HFFc6 (cell line): ENCODE data around the gene S100A16. TPM values are rescaled to one million over a fixed set of nuclear protein-coding genes. Genes with fewer than 3 reads are reported as not detected.

Experiments
- DNase-seq: peaks from one replicate; pipeline ENCODE4 v3.0.0-alpha.2; 2018
- H3K27ac Mint-ChIP-seq: 2 replicates; pipeline ENCODE4 v1.8.0; 2020; ENCODE audit warnings: mild to moderate bottlenecking, mixed read lengths
- H3K27me3 Mint-ChIP-seq: 2 replicates; pipeline ENCODE4 v1.8.0; 2021; ENCODE audit warnings: mild to moderate bottlenecking, moderate library complexity, mixed read lengths; ENCODE audit not compliant: insufficient read depth
- H3K36me3 Mint-ChIP-seq: 2 replicates; pipeline ENCODE4 v1.8.0; 2021; ENCODE audit warnings: low read depth, mixed read lengths
- H3K4me1 Mint-ChIP-seq: 2 replicates; pipeline ENCODE4 v1.8.0; 2020; ENCODE audit warnings: low read depth, mixed read lengths
- H3K4me3 Mint-ChIP-seq: 2 replicates; pipeline ENCODE4 v1.8.0; 2020; ENCODE audit warnings: mild to moderate bottlenecking, moderate library complexity, mixed read lengths
- H3K9me3 Mint-ChIP-seq: 2 replicates; pipeline ENCODE4 v1.8.0; 2020; ENCODE audit warnings: mild to moderate bottlenecking, mixed read lengths
- CTCF ChIP-seq: fragments of 200-600 bp; sonication (generic); IDR thresholded peaks from 2 replicates; pipeline ENCODE4 v1.5.0; 2021; ENCODE audit warnings: antibody characterized with exemption, mild to moderate bottlenecking
- total RNA-seq, 6 experiments: library from RNA; stranded (reverse); fragmentation: NEBNext Ultra II Directional; extraction: Animal tissue kit (Norgen Biotek cat#: 25700); gene quantifications; 2 replicates in 1 of 6; 3 replicates in 5 of 6; pipeline ENCODE4 v1.2.3, GENCODE V29; 2021

The S100A16 gene
- total RNA-seq, 6 experiments from 2014 or later, result 235 to 351 (median 258) TPM

- Mint-ChIP-seq H3K9me3 (no peaks in the 10 kb centered on the region), H3K4me1 (peaks cover 73% of the 10 kb centered on the region), H3K4me3 (no peak overlapping the region), H3K36me3 (no peaks in the 10 kb centered on the region), H3K27ac (no peak overlapping the region), H3K27me3 (peaks cover 1% of the 10 kb centered on the region)
- no peak for TF ChIP-seq CTCF
- no peak for DNase-seq
These were observed 43.5 kb downstream of the S100A16 start for GRCh38 chr1:153569465-153569864.

GRCh38 chr1:153568367-153569099 lies 44.4 kb downstream of the S100A16 start:
- peak overlapping the region; percentile 68 for H3K4me3 Mint-ChIP-seq
- DNase-seq, result peak; percentile 85
- peak overlapping the region; percentile 100 for H3K27ac Mint-ChIP-seq
- H3K9me3 Mint-ChIP-seq, result no peaks in the 10 kb centered on the region
- H3K27me3 Mint-ChIP-seq, result peaks cover 1% of the 10 kb centered on the region
- peak; percentile 100 for TF ChIP-seq CTCF
- H3K4me1 Mint-ChIP-seq, result peaks cover 82% of the 10 kb centered on the region
- H3K36me3 Mint-ChIP-seq, result no peaks in the 10 kb centered on the region

GRCh38 chr1:153567621-153568366 lies 45.1 kb downstream of the S100A16 start:
- no peak for DNase-seq

GRCh38 chr1:153566414-153567371 lies 46.2 kb downstream of the S100A16 start:
- peak overlapping the region; percentile 69 for H3K4me3 Mint-ChIP-seq
- no peaks in the 10 kb centered on the region for H3K9me3 Mint-ChIP-seq
- peaks cover 67% of the 10 kb centered on the region for H3K4me1 Mint-ChIP-seq
- H3K27ac Mint-ChIP-seq, result peak overlapping the region; percentile 100
- peak; percentile 97 for DNase-seq
- H3K27me3 Mint-ChIP-seq, result peaks cover 1% of the 10 kb centered on the region
- no peaks in the 10 kb centered on the region for H3K36me3 Mint-ChIP-seq
- no peak for TF ChIP-seq CTCF

More at GRCh38 chr1:153567621-153568366, 45.1 kb downstream of the S100A16 start:
- peak overlapping the region; percentile 100 for H3K27ac Mint-ChIP-seq
- peaks cover 76% of the 10 kb centered on the region for H3K4me1 Mint-ChIP-seq
- peak overlapping the region; percentile 68 for H3K4me3 Mint-ChIP-seq
- H3K27me3 Mint-ChIP-seq, result peaks cover 1% of the 10 kb centered on the region
- no peaks in the 10 kb centered on the region for H3K36me3 Mint-ChIP-seq
- no peak for TF ChIP-seq CTCF
- H3K9me3 Mint-ChIP-seq, result no peaks in the 10 kb centered on the region
